ENCODE measurements around the gene C3orf80.
"Not testable (repeated sequence)": the region's sequence is repeated elsewhere in the genome, so short reads cannot be mapped to it uniquely, and the experiment has no call there.

The C3orf80 gene

GRCh38 chr3:160225176-160226025 is at the start of gene C3orf80:
C3orf80 (plus strand) TSS chr3:160225422; CDS start chr3:160225636, 214 bp downstream.
- DNase-seq (ENCODE audit: low read depth in 3 of 3): peak in 2 of 3 experiments; percentile 9 to 49

GRCh38 chr3:160176923-160177322 is 48.3 kb upstream of the C3orf80 start:
- DNase-seq (ENCODE audit: low read depth in 3 of 3): no peak

DNA sequence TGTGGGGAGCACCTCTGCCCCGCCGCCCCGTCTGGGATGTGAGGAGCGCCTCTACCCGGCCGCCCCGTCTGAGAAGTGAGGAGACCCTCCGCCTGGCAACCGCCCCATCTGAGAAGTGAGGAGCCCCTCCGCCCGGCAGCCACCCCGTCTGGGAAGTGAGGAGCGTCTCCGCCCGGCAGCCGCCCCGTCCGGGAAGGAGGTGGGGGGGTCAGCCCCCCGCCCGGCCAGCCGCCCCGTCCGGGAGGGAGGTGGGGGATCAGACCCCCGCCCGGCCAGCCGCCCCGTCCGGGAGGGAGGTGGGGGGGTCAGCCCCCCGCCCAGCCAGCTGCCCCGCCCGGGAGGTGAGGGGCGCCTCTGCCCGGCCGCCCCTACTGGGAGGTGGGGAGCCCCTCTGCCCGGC is 46.6 kb upstream of the C3orf80 start:
- not testable (repeated sequence) for DNase-seq (ENCODE audit: low read depth in 3 of 3)

DNA sequence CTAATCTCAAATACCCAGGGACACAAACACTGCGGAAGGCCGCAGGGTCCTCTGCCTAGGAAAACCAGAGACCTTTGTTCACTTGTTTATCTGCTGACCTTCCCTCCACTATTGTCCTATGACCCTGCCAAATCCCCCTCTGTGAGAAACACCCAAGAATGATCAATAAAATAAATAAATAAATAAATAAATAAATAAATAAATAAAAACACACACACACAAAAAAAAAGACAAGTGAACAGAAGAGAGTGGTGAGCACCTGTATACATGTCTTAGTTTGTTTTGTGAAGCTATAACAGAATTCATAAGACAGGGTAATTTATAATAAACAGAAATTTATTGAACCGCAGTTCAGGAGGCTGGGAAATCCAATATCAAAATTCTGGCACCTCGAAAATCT is 45.8 kb upstream of the C3orf80 start:
- not testable (repeated sequence) for DNase-seq (ENCODE audit: low read depth in 3 of 3)

DNA sequence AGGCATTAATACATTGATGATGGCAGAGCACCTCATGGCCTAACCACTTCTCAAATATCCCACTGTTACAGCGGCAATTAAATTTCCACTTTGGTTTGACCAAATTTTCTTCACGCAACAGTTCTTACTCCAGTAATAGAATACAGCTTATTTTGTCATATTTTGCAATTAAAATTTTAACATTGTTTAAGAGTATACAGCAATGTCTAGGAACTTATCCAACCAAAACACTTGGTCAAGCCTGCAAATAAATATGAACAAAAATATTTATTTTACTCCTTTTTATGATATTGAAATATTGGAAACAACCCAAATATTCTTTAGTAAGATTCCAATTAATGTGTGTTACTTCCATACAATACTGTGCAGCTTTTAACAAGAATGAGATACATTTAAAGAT is 45.3 kb upstream of the C3orf80 start:
- no peak for DNase-seq (ENCODE audit: low read depth in 3 of 3)

DNA sequence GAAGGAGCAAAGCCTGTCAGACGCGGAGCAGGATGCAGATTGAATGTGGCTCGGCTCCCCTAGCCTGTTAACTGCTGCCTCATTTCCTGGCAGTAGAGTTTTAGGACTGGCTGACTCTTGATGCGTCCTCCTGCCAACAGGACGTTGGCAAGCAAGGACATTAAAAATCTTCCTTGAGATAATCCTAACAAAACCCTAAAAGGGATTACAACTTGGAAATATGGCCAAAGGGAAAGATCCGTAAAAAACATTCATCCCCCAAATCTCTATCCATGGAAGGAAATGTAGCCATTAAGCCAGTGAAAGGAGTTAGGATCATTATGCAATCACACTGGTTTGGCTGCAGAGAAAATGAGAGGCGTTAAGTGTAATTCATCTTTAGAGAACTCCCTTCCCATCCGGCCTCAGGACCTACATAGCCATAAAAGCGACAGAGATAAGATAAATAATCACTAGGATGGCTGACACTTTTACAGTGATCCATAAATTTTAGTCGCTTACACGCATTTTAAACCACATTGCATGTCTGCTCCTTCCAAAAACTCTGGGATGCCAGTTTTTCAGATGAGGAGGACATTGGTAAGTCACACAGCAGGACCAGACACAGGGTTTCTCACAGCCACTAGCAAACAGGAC is 44.5 kb upstream of the C3orf80 start:
- DNase-seq (ENCODE audit: low read depth in 3 of 3): no peak

- DNase-seq (ENCODE audit: low read depth in 3 of 3): no peak
Measured at GRCh38 chr3:160183345-160184076, 41.7 kb upstream of the C3orf80 start.

DNA sequence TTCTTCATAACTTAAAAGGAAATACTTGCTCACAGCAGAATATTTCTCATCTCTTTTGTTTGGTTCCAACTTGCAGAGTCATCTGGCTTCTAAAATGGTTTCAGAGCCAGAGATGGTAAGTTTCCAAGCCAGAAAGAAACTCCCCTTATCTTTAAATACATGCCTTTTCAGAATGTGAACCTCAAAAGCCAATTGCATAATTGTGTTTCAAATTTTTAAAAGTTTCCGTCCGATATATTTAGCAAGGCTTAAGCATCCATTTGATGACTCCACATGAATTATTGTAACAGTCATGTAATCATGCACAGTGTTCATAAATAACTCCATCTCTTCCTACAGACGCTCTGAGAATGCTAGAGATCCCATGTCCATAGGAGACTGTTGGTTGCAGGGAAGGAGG is 40.6 kb upstream of the C3orf80 start:
- DNase-seq (ENCODE audit: low read depth in 3 of 3): no peak

DNA sequence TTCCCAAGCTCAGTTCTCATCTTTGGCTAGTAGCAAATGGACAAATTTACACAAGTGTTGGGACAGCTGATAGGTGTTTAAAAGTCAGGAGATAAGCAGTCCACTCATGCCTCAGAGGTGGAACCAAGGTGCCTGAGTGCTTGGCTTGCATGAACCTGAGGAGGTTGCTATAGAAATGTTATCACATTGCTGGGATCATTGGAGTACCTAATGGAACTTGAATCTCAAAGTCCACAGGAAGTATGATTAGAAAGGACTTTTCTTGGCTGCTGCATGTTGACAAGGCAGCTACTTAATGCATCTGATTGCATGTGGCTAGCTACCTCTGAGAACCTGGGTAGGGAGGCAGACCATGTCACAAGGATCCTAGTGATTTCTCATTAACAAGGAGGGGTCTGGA is 39.5 kb upstream of the C3orf80 start:
- no peak for DNase-seq (ENCODE audit: low read depth in 3 of 3)

- DNase-seq (ENCODE audit: low read depth in 3 of 3): no peak
Measured at GRCh38 chr3:160187288-160187687, 37.9 kb upstream of the C3orf80 start.

- DNase-seq (ENCODE audit: low read depth in 3 of 3): no peak
Measured at GRCh38 chr3:160192310-160193029, 32.8 kb upstream of the C3orf80 start.

- DNase-seq (ENCODE audit: low read depth in 3 of 3): no peak
Measured at GRCh38 chr3:160193644-160194192, 31.5 kb upstream of the C3orf80 start.

GRCh38 chr3:160194438-160194837 is 30.8 kb upstream of the C3orf80 start:
- DNase-seq (ENCODE audit: low read depth in 3 of 3): no peak

GRCh38 chr3:160195106-160195505 is 30.1 kb upstream of the C3orf80 start:
- no peak for DNase-seq (ENCODE audit: low read depth in 3 of 3)

GRCh38 chr3:160196511-160197104 is 28.6 kb upstream of the C3orf80 start:
- no peak for DNase-seq (ENCODE audit: low read depth in 3 of 3)

- no peak for DNase-seq (ENCODE audit: low read depth in 3 of 3)
Measured at GRCh38 chr3:160199108-160199507, 26.1 kb upstream of the C3orf80 start.

DNA sequence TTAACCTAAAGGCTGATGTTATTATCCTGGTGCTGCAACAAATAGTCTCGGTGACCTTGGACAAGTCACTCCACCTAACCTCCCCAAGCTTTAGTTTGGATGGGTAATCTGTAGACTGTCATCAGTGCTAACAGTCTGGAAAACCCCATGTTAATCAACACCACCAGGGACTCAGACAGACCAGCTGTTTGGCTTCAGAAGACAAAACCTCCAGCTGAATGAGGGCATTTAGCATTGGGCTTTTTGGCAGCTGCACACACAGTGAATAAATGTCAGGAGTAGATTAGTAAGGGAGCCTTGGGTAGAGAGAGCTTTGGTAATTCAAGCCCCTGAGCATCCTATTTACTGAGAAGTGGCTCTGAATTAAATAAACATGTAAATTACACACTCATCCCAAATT is 24.9 kb upstream of the C3orf80 start:
- no peak for DNase-seq (ENCODE audit: low read depth in 3 of 3)

DNA sequence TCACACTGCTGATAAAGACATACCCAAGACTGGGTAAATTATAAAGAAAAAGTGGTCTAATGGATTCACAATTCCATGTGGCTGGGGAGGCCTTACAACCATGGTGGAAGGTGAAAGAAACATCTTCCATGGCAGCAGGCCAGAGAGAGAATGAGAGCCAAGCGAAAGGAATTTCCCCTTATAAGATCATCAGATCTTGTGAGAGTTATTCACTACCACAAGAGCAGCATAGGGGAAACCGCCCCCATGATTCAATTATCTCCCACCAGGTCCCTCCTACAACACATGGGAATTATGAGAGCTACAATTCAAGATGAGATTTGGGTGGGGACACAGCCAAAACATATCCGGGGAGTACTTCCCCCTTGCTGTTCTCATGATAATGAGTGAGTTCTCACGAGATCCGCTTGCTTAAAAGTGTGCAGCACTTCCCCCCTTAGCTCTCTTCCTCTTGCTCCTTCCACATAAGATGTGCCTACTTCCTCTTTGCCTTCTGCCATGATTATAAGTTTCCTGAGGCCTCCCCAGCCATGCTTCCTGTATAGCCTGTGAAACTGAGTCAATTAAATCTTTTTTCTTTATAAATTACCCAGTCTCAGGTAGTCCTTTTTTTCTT is 20.7 kb upstream of the C3orf80 start:
- DNase-seq (ENCODE audit: low read depth in 3 of 3): not testable (repeated sequence)

- DNase-seq (ENCODE audit: low read depth in 3 of 3): no peak
Measured at GRCh38 chr3:160205606-160206005, 19.6 kb upstream of the C3orf80 start.

GRCh38 chr3:160210341-160210740 is 14.9 kb upstream of the C3orf80 start:
- DNase-seq (ENCODE audit: low read depth in 3 of 3): no peak

- DNase-seq (ENCODE audit: low read depth in 3 of 3): no peak
Measured at GRCh38 chr3:160210799-160211221, 14.4 kb upstream of the C3orf80 start.
